Activated T-cell treated with anti-CD3 and anti-CD28 coated beads, Interleukin-2, amount 50 U/mL, for 72 hours (primary cell): ENCODE data around the gene SRL. TPM values are rescaled to one million over a fixed set of nuclear protein-coding genes. Genes with fewer than 3 reads are reported as not detected.
A peak's percentile ranks its signal among the peaks of the same experiment; 100 is the strongest.
"Not testable (repeated sequence)": the region's sequence is repeated elsewhere in the genome, so short reads cannot be mapped to it uniquely, and the experiment has no call there.

Experiments
- ATAC-seq, 2 donors: fragments of 150-1000 bp; cut with Tn5 transposase; replicated peaks in 1 of 2; 2 replicates each; pipeline ENCODE4 v1.10.0; 2021; ENCODE audit warnings: moderate library complexity in 2 of 2, mild to moderate bottlenecking in 1 of 2
- DNase-seq, 2 donors: peaks; one replicate each; pipeline ENCODE4 v3.0.0; 2021 to 2022; ENCODE audit warnings: mixed read lengths in 1 of 2
- H3K27ac Mint-ChIP-seq: one replicate; pipeline ENCODE4 v1.8.0; 2022; ENCODE audit warnings: mild to moderate bottlenecking, moderate library complexity, mixed read lengths
- H3K27me3 Mint-ChIP-seq: one replicate; pipeline ENCODE4 v1.8.0; 2022; ENCODE audit warnings: low read depth, mixed read lengths
- H3K36me3 Mint-ChIP-seq, 2 donors: one replicate each; pipeline ENCODE4 v1.8.0; 2022; ENCODE audit warnings: mixed read lengths in 2 of 2, mild to moderate bottlenecking in 1 of 2; ENCODE audit not compliant: insufficient read depth in 2 of 2
- H3K4me1 Mint-ChIP-seq: one replicate; pipeline ENCODE4 v1.8.0; 2022; ENCODE audit warnings: low read depth, mixed read lengths
- H3K4me3 Mint-ChIP-seq, 2 donors: one replicate each; pipeline ENCODE4 v1.8.0; 2022; ENCODE audit warnings: mild to moderate bottlenecking in 2 of 2, mixed read lengths in 2 of 2, moderate library complexity in 2 of 2
- H3K9me3 Mint-ChIP-seq, 2 donors: one replicate each; pipeline ENCODE4 v1.8.0; 2022; ENCODE audit warnings: mixed read lengths in 2 of 2
- total RNA-seq, 2 donors: library from RNA; stranded (reverse); gene quantifications; one replicate each; pipeline ENCODE4 v1.2.3, GENCODE V29; 2022

The SRL gene
- total RNA-seq, 2 donors from 2014 or later: not detected

DNA sequence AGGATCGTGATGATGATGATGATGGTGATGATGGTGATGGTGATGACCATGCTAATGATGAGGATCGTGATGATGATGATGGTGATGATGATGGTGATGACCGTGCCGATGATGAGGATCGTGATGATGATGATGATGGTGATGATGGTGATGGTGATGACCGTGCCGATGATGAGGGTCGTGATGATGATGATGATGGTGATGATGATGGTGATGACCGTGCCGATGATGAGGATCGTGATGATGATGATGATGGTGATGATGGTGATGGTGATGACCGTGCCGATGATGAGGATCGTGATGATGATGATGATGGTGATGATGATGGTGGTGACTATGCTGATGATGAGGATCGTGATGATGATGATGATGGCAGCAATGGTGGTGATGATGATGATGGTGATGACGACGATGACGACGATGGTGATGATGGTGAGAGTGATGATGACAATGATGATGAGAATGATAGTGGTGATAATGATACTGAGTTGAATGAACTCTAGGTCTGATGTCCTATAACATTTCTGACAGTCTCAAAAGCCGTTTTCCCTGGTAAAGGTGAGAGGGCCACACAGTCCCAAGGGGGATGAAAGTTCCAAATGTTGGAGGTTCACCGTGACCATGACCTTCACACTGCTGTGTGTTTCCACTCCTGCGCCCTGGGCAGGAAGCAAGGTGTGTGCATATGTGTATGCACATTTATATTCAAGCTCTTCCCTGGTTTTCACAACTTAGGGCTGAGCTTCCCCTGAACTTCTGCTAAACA, 30.3 kb downstream of the SRL start:
- ATAC-seq, H3K27me3 Mint-ChIP-seq, H3K4me3 Mint-ChIP-seq, H3K27ac Mint-ChIP-seq, H3K4me1 Mint-ChIP-seq, DNase-seq, H3K36me3 Mint-ChIP-seq, H3K9me3 Mint-ChIP-seq: not testable (repeated sequence)

DNA sequence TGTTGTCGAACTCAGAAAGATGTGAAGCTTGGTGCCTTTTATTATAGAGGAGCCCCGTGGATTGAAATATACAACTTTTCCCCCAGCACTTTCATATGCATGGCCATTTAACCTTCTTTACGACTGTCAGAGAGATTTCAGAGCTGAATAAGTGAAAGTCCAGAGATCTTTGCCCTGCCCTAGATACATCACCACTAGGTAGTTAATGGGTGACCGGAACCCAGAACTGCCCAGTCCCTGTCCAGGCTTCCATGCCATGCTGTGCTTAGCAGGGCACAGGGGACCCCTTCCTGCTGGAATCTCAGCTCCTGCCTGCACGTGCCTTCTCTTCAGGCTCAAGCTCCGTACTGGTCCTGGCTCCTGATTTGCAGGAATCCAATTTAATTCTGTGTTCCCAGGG, 32.2 kb downstream of the SRL start:
- H3K9me3 Mint-ChIP-seq: no peaks in the 10 kb centered on the region

DNA sequence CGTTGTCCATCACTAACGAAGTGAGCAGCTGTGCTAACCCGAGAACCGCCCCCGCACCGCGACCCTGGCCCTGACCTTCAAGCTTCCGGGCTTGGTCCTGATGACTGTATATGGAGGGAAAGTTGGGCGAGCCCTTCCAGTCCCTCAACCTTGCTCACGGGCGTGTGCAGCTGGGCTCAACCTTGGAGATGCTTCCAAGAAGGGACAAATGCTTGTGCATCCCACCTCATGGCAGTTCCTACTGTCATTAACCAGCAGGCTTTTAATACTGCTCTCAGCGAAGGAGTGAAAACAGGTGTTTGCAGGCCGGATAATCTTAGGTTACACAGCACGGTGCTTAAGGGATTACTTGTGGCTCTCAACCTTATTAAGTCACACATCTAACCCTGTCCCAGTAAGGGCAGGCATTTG, 33.5 kb downstream of the SRL start:
- no peaks in the 10 kb centered on the region for H3K4me1 Mint-ChIP-seq
- H3K4me3 Mint-ChIP-seq: no peak overlapping the region
- no peaks in the 10 kb centered on the region for H3K9me3 Mint-ChIP-seq
- no peak overlapping the region for H3K27ac Mint-ChIP-seq
- no peak for DNase-seq
- ATAC-seq: no peak
- peaks cover 5% of the 10 kb centered on the region for H3K27me3 Mint-ChIP-seq
- H3K36me3 Mint-ChIP-seq: no peaks in the 10 kb centered on the region

More for the DNA sequence above, 32.2 kb downstream of the SRL start:
- H3K4me1 Mint-ChIP-seq: no peaks in the 10 kb centered on the region
- no peaks in the 10 kb centered on the region for H3K36me3 Mint-ChIP-seq
- no peak overlapping the region for H3K27ac Mint-ChIP-seq
- no peak overlapping the region for H3K4me3 Mint-ChIP-seq
- no peak for ATAC-seq
- DNase-seq: no peak
- peaks cover 5% of the 10 kb centered on the region for H3K27me3 Mint-ChIP-seq

DNA sequence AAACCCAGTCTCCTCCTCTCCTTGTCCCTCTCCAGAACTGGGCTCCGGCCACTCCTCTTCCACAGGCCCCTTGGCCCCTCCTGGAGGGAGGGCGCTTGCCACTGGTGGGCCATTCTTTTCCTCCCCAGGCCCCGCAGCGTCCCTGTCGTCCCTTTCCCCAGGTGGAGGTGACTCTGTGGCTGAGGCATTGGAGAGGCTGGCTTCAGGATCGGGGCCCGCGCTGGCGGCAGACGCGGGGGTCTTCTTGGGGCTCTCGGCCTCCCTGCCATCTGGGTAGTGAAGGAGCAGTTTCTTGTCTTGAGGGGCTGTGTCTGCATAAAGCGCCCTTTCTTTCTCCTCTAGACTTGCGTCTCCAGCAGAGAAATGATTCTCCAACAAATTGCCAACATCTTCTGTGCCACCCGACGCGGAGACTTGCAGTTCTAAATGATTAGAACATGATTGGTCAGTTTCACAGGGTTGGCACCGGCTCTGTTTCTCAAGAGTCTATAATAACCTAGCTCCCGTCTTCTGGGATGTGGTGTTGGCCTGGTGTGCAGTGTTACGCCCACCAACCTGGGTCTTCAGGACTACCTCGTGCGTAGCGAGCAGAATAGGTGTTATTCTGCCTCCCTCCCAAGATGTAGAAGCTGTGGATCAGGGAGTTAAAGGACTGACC, 34.1 kb downstream of the SRL start:
- no peak for ATAC-seq
- DNase-seq: no peak
- no peaks in the 10 kb centered on the region for H3K4me1 Mint-ChIP-seq
- no peak overlapping the region for H3K4me3 Mint-ChIP-seq
- no peaks in the 10 kb centered on the region for H3K9me3 Mint-ChIP-seq
- no peaks in the 10 kb centered on the region for H3K36me3 Mint-ChIP-seq
- H3K27ac Mint-ChIP-seq: no peak overlapping the region
- H3K27me3 Mint-ChIP-seq: peaks cover 5% of the 10 kb centered on the region

DNA sequence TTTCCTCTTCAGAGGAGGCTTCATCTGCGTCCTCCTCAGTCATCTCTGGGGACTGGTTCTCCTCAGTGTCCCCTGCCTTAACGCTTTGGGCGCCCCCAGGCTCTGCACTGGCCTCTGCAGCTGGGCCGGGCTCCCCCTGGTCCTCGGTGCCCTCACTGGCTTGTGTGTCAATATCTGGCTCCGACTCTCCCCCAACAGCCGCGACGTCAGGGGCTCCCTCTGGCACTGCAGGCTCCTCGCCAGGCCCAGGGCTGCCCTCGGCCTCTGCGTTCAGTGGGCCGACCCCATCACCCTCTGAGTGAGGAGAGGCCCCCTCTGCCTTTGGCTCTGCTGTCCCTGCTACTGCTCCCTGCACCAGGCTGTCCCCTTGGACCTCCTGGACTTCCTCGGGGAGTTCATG, 34.7 kb downstream of the SRL start:
- Mint-ChIP-seq H3K4me3 (peak overlapping the region; percentile 6 to 42), H3K9me3 (no peaks in the 10 kb centered on the region), H3K36me3 (no peaks in the 10 kb centered on the region), H3K27me3 (peaks cover 5% of the 10 kb centered on the region), H3K27ac (no peak overlapping the region), H3K4me1 (no peaks in the 10 kb centered on the region)
- no peak for DNase-seq
- no peak for ATAC-seq

DNA sequence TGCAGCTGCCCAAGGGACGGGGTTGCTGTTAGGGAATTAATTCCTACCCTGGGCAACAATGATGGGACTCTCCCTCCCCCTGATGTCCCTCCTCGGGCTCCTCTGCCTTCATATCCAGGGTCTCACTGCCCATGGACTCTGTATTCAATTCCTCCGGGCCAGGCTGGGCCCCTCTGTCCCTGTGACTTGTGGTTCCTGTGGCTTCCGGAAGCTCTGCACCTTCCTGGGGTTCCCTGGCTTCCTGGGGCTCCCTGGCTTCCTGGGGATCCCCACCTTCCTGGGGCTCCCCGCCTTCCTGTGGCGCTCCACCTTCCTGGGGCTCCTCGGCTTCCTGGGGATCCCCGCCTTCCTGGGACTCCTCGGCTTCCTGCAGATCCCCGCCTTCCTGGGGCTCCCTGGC, 35.2 kb downstream of the SRL start:
- Mint-ChIP-seq H3K36me3 (no peaks in the 10 kb centered on the region), H3K27ac (no peak overlapping the region), H3K4me3 (peak overlapping the region; percentile 6 to 42), H3K27me3 (peaks cover 5% of the 10 kb centered on the region), H3K9me3 (no peaks in the 10 kb centered on the region), H3K4me1 (no peaks in the 10 kb centered on the region)
- DNase-seq (no peak), ATAC-seq (no peak)

DNA sequence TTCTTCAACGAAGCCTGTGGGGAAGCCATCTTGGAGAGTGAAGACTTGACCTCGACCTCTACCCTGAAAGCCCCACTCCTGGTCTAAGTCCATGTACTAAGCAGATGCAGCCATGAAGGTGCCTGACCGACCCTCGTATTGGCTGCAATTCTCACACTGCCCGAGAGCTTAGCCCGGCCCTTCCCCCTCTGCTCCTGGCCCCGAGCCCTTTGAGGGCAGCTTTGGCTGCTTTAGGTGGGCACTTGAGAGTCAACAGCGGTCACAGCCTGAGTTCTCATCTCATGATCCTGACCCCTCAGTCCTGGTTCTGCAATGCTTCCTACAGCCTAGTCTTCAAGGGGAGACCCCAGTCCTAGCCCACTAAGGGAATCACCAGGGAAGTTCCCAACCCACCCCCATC, 35.9 kb downstream of the SRL start:
- Mint-ChIP-seq H3K4me3 (no peak overlapping the region), H3K36me3 (no peaks in the 10 kb centered on the region), H3K4me1 (no peaks in the 10 kb centered on the region), H3K9me3 (no peaks in the 10 kb centered on the region), H3K27me3 (peaks cover 5% of the 10 kb centered on the region), H3K27ac (no peak overlapping the region)
- ATAC-seq (no peak), DNase-seq (no peak)

DNA sequence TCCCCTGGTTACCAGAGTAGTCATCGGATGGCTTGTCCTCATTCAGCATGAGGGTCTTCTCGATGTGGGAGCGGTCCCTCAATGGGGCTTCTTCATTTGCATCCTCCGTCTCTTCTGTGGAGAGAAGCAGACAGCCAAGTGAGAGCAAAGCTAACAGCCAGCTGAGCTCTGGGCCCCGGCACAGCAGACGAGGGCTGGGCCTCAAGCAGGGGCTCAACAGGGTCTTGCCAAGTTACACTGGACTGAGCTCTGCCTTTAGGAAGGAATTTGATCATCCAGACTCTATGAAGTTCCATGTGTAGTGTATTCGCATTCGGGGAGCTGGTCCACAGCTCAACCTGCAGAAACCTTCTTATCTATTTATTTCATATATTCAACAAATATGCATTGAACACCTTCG, 37.4 kb downstream of the SRL start:
- ATAC-seq (no peak), DNase-seq (no peak)
- H3K27ac Mint-ChIP-seq: no peak overlapping the region
- H3K27me3 Mint-ChIP-seq: peaks cover 5% of the 10 kb centered on the region
- H3K4me1 Mint-ChIP-seq: peaks cover 8% of the 10 kb centered on the region
- H3K9me3 Mint-ChIP-seq: no peaks in the 10 kb centered on the region
- no peak overlapping the region for H3K4me3 Mint-ChIP-seq
- no peaks in the 10 kb centered on the region for H3K36me3 Mint-ChIP-seq

DNA sequence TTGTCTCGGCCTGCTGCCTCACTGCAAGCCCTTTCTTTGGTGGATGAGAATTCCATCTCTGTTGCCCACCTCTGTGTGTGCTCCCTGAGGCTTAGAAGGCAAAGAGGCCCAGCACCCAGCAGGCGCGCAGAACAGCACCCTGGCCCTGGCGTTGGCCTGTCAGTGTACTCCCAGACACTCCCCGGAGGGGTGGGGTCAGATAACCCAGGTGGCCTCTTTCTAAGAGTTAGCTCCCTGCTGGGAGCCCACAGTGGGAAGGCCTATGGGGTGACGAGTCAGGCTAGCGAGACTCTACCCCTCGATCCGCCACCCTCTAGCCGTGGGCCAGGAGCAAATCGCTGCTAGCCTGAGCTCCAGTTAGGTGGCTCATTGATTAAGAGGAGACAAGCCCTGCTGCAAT, 38.1 kb downstream of the SRL start:
- DNase-seq (no peak), ATAC-seq (no peak)
- Mint-ChIP-seq H3K9me3 (no peaks in the 10 kb centered on the region), H3K27me3 (peaks cover 5% of the 10 kb centered on the region), H3K4me1 (peaks cover 8% of the 10 kb centered on the region), H3K36me3 (no peaks in the 10 kb centered on the region), H3K27ac (no peak overlapping the region), H3K4me3 (no peak overlapping the region)

DNA sequence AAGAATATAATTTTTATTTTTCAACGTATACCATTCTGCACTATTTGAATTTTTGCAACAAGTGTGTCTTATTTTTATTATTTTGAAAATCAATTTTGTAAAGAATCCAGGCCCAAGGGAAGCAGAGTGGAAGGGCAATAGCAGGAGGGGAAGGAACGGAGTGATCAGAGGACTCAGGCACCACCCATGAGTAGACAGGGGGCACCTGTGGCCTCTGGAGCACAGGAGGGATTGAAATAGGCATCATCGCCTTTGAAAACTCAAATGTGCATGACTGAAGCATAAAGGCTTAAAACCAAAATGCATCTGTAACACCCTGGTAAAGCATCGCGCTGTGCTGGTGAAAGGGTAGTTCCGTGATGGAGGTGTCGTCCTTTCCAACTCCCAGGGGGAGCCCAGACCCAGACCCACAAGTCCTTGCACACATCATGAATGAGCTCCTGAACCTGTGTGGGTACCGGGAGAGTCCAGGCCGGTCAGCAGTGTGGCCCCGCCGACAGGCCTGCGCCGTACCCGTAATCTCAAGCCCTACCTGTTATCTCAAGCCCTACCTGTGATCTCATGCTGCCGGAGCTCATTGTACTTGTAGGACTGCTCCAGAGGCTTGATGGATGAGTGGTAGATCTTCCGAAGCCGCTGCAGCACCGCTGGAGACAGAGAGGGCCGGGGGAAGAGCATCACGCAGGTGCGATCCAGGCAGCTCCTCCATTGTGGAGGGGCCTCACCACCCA, 39.1 kb downstream of the SRL start:
- ATAC-seq (no peak), DNase-seq (no peak)
- Mint-ChIP-seq H3K4me1 (peaks cover 8% of the 10 kb centered on the region), H3K27ac (no peak overlapping the region), H3K9me3 (no peaks in the 10 kb centered on the region), H3K4me3 (no peak overlapping the region), H3K36me3 (no peaks in the 10 kb centered on the region), H3K27me3 (peaks cover 2% of the 10 kb centered on the region)

DNA sequence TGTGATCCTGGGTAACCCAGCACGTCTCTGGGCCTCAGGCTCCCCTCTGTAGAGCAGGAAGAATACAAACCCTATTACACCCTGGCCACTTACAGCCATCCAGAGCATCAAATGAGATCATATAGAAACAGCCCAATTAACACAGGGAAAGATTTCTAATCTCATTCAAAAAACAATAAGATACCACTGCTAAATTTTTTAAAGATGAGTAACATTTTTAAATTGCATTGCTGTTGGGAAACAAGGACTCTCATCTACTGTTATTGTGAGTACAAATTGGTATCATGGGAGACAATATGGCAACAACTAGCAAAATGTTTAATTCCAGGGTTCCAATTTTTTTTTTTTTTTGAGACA, 41.1 kb downstream of the SRL start:
- no peaks in the 10 kb centered on the region for H3K27me3 Mint-ChIP-seq
- H3K27ac Mint-ChIP-seq: no peak overlapping the region
- H3K9me3 Mint-ChIP-seq: no peaks in the 10 kb centered on the region

DNA sequence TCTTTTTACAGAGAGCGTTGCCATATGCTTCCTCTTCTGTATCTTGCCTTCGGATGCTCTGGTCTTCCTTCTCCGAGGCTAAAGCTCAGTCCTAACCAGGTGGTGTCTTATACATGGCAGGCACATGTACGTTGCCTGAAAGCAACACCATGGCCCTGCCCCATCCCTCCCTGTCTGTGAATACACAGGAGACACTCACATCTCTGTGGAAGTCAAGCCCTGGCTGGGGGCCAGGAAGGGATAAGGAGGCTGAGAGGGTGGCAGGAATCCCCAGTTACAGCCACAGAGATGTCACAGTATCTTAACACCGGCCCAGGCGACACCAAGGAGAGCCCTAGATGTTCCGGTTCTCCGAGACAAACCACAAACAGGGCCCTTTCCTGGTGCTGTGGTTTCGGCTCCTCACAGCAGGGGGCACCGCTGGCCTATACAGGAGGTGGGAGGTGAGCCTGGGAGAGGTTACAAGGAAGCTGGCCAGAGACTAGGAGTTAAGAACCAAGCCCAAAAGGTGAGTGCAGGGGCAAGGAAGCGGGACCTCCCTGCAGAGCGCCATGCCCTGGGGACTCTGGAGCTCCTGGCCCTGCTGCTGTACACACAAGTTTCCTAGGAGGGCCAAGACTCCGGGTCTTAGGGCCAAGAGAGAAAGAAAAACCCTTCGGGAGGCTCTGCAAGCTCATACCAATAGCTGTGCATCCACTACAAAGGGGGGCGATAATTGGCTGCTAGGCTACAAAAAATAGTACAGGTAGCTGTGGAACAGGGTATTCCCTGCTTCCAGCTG, 41.7 kb downstream of the SRL start:
- no peak overlapping the region for H3K27ac Mint-ChIP-seq
- H3K27me3 Mint-ChIP-seq: no peaks in the 10 kb centered on the region
- peak; percentile 26 to 28 for DNase-seq
- H3K9me3 Mint-ChIP-seq: no peaks in the 10 kb centered on the region
- no peaks in the 10 kb centered on the region for H3K36me3 Mint-ChIP-seq
- H3K4me1 Mint-ChIP-seq: peaks cover 8% of the 10 kb centered on the region
- ATAC-seq: peak; percentile 43 to 47
- no peak overlapping the region for H3K4me3 Mint-ChIP-seq

More for the DNA sequence above, 41.1 kb downstream of the SRL start:
- no peak for ATAC-seq
- no peak for DNase-seq
- no peaks in the 10 kb centered on the region for H3K36me3 Mint-ChIP-seq
- no peak overlapping the region for H3K4me3 Mint-ChIP-seq
- H3K4me1 Mint-ChIP-seq: peaks cover 8% of the 10 kb centered on the region

DNA sequence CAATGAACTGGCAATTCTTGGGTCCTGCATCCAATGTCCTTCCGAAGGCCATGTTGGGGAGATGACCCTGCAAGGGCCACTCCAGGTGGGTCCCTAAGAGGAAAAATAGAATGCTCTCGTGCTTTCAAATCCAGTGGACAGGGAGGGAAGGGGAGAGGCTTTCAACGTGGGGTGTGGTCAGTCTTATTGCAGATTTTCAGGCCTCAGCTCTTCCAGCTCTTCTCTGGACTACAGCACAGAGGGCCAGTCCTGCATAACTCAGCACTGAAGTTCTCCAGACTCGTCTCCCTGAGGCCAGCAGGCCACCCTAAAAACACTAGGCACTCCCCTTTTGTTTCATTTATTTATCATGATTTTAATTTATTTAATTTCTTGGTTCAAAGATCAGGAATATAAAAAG, 43.1 kb downstream of the SRL start:
- ATAC-seq (no peak), DNase-seq (no peak)
- H3K4me1 Mint-ChIP-seq: peaks cover 8% of the 10 kb centered on the region
- H3K27ac Mint-ChIP-seq: no peak overlapping the region
- no peaks in the 10 kb centered on the region for H3K9me3 Mint-ChIP-seq
- no peaks in the 10 kb centered on the region for H3K36me3 Mint-ChIP-seq
- H3K27me3 Mint-ChIP-seq: no peaks in the 10 kb centered on the region
- H3K4me3 Mint-ChIP-seq: no peak overlapping the region
